Activated naive CD4-positive, alpha-beta T cell (primary cell): Measurements from ENCODE around the gene ASCC3.
"Not testable (repeated sequence)": the region's sequence is repeated elsewhere in the genome, so short reads cannot be mapped to it uniquely, and the experiment has no call there.

Source experiments
- DNase-seq, 4 experiments: peaks; one replicate each; lab custom pipeline; 2025; lab: John Stamatoyannopoulos, UW

Gene ASCC3

DNA sequence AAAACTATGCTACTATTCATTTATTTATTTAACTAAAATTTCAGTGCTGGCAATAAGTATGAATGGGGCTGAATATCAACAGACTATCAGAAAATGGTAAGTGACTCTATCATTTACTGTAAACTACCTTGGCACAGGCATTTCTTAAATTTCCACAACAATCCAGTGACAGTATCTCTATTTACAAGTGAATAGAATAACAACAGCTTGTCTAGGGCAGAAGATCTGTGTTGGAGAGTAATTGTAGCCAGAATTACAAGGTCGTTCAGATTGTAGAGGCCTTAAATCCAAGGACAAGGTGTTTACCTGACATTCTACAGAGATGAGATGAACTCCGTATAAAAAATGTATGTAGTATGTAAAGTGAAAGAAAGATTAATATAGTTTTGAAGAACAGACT lies 222.6 kb downstream of the ASCC3 start:
- DNase-seq, result no peak

DNA sequence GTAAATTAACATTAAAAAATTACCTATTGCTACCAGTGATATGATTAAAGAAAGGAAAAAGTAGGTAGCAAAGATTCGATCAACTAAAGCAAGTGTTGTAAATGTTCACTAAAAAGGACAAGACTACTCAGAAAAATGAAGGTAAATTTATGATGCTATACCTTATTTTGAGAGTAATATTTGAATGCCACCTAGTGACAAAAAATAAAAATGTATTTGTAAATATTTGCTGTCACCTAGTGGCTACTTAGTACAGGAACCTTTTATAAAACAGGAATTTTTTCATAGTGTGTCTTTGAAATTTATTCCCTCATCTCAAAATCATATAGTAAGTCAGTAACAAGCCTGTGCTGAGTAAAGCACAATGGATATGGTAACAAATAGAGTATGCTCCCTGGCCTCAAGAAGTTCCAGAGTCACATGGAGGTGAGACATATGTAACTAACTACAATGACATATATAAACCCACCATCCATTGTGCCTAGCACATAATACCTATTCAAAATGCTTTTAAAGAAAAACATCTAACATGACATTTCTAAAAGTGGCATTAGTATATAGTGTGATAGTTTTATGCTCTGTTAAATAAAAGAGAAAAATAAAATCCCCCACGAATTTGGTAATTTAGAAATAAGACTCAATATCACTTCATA lies 223.3 kb downstream of the ASCC3 start:
- no peak for DNase-seq

DNA sequence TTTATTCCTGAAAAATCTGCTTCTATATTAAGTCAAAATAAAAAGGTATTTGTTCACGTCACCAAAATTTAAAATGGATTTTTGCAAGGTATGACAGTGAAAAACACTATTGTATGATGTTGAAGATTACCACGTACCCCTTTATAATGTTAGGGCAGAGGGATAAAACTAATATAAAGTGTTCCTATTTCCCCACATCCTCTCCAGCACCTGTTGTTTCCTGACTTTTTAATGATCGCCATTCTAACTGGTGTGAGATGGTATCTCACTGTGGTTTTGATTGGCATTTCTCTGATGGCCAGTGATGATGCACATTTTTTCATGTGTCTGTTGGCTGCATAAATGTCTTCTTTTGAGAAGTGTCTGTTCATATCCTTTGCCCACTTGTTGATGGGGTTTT lies 240.0 kb downstream of the ASCC3 start:
- DNase-seq, result not testable (repeated sequence)

DNA sequence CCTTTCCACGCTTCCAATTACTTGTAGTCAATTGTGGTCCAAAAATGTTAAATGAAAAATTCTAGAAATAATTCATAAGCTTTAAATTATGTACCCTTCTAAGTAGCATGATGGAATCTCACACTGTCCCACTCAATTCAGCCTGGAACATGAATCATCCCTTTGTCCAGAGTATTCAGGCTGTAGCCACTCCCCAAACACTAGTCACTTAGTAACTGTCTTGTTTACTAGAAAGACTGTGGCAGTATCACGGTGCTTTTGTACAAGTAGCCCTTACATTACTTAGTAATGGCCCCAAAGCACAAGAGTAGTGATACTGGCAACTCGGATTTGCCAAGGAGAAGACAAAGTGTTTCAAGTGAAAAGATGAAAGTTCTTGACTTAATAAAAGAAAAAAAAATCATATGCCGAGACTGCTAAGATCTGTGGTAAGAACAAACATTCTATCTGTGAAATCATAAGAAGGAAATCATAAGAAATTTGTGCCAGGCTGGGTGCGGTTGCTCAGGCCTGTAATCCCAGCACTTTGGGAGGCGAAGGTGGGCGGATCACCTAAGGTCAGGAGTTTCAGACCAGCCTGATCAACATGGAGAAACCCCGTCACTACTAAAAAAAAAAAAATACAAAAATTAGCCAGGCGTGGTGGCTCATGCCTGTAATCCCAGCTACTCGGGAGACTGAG lies 247.9 kb downstream of the ASCC3 start:
- no peak for DNase-seq

DNA sequence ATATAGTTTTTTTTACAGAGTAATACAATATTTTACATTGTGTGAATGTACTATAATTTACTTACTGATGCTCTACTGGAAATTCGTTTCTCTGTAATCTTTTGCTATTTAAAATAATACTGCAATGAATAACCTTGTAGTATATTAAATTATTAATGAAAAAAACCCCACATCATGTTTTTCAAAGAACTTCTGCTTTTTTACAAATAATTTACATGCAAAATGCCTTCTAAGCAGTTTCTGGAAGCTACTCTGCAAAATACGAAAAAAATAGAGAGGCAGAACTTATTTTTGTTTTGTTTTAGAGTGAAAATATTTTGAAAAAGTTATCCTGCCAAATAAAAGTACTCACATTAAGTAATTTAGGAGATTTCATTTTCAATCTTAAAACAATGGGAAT lies 250.6 kb downstream of the ASCC3 start:
- no peak for DNase-seq

DNA sequence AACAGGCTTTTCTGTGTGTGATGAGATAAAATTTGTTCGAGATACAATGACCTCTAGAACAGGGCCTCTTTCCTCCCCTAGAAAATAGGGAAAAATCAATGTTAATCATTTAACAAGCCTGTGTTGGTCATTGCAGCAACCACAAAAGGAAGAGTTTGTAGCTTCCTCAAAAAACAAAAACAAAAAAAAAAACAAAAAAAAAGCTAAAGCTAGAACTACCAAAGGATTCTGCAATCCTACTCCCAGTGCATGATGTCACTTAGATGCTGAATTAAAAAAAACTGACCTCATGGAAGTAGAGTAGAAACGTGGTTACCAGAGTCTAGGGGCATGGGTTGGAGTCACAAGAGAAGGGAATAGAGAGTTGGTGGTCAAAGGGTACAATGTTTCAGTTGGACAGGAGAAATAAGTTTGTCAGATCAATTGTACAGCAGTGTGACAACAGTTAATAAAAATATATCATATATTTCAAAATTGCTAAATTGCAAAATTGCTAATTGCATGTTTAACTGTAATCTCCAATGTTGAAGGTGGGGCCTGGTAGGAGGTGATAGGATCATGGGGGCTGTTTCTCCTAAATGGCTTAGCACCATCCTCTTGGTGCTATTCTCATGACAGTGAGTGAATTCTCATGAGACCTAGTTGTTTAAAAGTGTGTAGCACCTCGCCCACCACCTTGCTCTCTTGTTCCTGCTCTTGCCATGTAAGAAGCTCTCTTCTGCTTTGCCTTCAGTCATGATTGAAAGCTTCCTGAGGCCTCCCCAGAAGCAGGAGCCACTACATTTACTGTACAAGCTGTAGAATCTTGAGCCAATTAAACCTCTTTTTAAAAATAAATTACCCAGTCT lies 253.0 kb downstream of the ASCC3 start:
- no peak for DNase-seq

DNA sequence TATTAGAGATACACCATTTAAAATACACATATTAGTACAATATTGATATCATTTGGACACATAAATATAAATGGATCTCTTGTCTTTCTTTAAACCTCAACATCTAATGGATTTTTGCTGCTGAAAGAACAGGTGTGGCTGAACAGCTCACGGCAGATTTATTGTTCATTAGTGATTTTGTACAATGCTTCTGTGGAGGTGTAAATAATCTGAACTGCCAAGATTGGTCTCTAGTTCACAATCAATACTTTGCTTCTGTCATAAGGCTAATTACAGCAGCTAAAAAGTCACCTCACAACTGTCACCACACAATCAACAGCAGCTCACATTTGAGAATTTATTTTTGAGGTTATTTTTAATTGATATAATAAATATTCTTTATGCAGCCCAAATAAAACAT lies 254.4 kb downstream of the ASCC3 start:
- DNase-seq, result no peak

DNA sequence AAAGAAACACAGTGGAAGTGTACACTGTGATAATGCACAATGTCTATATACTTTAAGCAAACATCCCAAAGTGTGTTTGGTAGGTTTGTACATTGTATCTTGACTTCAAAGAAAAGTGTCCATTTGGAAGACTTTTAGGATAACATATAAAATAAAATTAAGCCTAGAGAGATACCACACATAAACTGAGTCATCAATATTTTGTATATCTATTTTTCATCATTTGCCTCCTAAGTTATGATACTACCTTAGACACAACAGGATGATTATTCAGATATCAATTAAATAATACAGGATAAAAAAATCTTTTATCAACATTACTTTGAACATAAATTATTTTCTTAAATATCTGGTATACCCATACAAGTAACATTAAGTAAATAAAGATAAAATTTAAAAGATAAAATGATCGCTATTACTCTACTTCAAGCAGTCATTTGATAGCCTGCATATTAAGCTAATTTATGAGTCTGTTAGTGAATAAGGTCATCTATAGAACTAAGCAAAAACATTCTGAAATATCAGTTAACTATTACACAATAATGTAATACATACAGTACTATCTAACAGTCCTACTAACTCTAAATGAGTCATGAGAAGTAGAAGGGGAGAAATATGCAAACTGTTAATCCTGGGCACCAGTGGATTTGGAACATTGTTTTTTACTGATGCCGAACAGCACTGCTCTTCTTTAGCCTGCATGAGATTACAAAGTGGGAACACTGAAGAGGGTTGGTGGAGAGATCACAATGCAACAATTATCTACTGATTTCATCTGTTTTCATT lies 258.0 kb downstream of the ASCC3 start:
- DNase-seq, result no peak

DNA sequence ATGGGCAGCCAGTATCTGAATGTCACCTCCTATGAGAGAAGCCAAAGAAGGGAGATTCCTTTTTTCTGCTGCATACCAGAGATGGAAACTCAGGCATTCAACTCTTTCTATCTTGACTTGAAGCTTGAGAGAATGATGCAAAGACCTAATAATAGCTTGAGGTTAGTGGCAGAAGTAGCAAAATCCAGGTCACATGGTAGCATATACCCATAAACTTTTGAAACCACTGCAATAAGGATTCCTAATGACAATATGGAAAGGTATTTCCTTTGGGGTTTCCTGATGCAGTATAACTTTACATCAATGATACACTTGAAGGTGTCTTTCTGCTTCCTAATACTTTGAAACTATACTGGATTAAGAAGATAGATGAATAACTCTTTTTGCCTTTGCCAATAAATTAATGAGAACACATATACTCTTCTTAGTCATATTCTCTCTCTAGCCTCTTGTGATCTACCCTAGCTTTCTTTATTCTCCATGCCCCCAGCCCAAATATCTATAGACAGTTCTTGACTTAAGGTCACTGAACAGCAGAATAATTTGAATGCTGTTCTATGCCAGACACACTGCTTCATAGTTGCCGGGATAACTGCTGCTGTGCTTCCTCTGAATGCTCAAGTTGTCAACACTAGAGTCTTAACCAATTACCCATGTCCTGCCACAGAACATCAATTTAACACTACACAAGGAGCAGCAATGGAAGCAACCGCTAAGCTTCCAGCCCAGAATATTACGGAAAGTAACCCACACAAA lies 260.9 kb downstream of the ASCC3 start:
- no peak for DNase-seq

DNA sequence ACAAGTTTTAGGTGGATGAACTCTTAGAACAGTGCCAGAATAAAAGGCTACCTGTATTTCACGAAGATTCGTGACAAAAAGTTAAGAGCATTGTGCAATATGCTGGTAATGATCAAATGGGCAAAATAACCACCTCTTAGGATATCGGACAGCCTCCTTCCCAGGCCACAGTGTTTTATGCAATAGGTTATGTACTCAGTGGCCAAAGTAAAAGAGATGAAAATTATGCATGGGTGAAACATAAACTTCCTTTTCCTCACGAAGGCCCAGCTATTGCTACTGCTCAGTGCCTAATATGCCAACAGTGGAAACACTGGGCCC lies 262.8 kb downstream of the ASCC3 start:
- DNase-seq, result no peak

DNA sequence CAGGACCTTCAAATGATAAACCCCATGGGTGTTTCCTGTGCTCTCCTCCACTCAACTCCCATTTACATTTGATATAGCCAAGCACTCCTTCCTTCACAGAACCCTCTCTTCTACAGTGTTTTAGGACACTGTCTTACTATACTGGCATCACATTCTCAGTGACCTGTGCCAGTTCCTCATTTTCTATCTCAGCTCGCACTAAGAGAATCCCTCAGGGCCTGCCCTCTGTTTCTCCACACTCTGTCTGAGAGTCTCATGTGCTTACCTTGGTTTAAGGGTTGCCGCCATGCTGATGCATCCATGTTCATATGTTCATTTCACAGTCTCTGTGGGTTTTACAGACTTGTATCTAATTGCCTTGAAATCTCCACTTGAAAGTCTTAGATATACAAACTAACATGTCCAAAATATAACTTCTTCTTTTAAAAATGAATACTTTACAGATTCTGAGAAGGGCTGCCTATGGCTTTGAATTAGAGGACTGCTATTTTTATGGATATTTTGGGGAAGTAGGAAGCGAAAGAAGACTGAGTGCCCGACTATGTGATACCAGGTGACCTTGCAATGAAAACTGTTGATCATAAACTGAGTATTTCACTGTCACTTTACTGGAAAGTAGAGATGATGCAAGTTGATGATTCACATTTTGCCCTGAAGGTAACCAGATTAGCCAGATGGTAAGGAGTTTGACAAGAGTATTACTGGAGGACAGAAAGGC lies 263.3 kb downstream of the ASCC3 start:
- no peak for DNase-seq

DNA sequence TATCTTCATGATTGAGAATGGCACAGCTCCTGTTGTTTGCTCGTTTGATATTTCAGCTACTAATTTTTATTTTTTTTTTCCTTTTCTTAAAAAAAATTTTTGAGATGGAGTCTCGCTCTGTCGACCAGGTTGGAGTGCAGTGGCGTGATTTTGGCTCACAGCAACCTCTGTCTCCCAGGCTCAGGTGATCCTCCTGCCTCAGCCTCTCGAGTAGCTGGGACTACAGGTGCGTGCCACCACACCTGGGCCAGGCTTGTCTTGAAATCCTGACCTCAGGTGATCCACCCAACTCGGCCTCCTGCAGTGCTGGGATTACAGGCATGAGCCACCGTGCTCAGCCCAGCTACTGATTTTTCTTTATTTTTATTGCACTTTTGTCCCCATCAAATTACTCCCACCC lies 266.2 kb downstream of the ASCC3 start:
- DNase-seq, result no peak

DNA sequence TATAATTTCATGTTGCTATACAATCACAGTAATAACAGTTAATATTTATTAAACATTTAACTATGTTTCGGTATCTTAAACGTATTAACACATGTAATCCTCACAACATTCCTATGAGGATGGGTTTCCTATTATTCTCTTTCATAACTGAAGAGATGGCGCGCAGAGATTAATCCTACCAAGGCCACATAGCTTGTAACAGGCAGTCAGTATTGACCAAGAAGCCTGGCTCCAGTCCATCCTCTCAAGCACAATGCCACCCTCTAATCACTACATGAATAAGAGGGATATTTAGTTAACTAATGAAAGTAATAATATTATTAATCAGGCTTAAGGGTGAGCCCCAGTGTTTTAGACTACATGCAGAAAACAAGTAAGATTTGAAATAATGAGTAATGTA lies 266.7 kb downstream of the ASCC3 start:
- no peak for DNase-seq

DNA sequence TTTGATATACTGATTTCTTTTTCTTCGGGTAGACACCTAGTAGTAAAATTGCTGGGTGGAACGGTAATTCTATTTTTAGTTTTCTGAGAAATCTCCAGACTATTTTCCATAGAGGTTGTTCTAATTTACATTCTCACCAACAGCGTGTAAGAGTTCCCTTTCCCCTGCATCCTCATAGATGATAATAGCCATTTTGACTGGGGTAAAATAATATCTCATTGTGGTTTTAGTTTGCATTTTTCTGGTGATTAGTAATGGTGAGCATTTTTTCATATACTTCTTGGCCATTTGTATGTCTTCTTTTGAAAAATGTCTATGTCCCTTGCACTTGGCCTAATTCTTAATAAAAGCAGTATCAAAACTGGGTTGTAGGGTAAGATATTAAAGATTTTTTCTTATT lies 267.5 kb downstream of the ASCC3 start:
- no peak for DNase-seq

DNA sequence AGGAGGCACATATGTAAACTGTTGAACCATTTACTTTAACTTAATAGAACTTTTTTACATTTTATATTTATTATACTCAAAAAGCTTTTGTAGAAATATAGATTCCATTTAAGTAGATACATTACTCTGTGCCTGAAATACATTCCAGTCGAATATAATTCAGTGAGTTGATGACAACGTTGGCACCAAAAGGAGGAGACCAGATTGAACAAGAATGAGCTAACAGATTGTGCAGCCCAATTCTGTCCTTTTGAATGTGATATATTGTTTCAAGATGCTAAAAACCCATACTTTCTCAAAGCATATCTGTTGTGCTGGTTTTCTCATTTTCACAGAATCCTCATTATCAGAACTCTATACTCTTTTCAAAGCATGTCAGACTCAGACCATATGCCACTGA lies 269.0 kb downstream of the ASCC3 start:
- no peak for DNase-seq

DNA sequence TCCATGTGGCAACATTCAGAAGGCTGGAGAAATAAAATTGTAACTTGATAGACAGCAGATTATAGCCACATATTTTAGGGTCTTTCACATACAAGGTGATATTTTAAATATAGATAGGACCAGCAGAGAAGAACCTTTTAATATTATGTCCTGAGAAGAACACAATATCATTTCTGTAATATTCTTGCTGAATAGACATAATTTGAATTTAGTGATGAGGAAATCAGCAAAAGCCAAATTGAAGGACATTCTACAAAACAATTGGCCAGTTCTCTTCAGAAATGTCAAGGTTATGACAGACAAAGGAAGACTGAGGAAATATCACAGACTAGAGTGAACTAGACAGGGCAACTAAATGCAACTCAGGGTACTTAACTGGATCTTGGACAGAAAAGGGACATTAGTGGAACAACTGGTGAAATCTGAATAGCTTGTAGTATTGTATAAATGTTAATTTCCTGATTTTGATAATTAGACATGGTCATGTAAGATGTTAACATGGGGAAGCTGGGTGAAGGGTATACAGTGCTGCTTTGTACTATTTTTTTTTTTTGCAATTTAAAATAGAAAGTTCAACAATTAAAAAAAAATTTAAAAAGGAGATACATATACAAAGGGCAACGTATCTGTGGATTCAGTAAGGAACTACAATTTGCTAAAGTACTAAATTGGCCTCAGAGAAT lies 281.9 kb downstream of the ASCC3 start:
- no peak for DNase-seq

DNA sequence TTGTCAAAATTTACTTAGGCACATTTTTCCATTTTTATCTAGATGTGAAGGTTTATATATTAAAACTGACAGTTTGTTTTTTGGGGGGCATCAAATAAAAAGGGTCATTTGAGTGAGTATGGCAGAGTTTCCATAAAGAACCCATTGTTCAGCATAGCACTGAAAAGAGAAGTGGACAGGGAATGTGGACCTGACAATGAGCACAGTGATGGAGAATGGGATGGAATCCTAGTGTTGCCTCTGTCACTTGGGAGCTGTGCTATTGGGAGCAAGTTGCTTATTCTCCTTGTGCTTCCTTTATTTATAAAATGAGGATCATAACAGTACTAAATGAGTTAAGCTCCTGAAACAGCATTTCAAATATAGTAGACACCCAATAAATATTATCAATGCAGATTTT lies 285.7 kb downstream of the ASCC3 start:
- no peak for DNase-seq

DNA sequence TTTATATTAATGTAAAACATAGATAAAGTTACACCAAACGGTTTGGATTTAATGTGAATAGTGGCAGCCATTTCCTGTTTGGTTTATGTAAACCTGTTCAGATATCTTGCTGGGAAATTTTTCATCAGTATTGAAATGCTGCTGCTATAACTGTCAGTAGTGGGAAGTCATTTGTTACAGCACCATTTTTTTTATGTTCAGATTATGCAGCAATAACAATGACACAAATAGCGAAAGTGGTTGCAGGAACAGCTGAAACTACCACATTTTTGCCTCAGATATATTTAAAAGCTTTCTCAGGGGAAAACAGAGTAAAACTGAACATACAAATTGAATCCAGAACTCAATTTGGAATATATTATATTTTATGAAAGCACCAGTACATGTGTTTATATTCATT lies 287.6 kb downstream of the ASCC3 start:
- DNase-seq, result no peak

DNA sequence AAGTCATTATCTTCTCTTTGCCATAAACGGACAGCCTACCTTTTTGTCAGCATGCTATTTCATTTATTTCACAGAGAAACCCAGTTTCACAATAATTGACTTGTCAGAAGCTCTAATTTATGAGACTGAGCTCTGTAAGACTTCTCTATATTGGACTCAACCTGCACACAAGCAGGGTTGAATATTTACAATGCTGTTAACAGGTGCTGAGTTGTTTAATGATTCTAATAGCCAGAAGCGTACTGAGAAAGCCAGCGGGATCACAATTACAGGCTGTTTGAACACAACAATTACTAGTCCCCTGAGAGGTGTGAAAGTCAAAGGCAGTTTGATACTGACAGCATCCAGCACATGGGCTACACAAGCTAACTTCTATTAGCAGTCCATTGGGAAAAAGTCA lies 288.2 kb downstream of the ASCC3 start:
- DNase-seq, result no peak

DNA sequence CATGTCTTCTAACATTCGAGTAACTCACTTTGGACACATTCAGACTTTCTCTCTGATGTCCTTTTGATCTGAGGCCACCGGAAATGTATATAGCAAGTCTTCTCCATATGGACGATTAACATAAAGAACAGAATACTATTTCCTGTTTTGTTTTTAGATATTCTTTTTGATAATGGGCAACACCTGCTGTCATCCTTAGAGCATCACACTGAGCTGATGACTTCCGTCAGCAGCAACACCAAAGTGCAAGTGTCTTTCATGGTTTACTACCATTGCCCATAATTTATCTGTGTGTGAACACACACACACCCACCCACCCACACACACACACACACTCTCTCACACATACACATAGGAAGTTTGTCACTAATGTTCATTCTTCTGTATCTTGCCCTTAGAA lies 303.7 kb downstream of the ASCC3 start:
- DNase-seq, result no peak

DNA sequence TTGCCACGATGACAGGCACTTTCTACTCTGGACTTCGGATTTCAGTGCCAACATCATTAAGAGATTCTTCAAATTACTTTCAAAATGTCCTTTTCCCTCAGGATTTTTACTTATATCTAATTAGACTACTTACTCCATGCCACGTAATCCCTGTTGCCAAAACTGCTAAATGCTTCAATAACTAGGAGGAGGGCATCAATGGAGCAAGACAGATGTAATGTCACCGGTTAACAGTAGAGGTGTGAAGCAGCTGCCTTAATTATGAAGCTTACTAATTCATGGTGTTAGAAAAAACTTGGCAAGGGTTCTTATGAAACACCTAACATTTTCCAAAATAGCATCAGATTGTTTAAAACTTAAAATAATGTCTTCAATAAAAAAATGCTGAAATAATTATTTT lies 305.2 kb downstream of the ASCC3 start:
- DNase-seq, result no peak
